ENCODE data around the gene HBG2.

The HBG2 gene

DNA sequence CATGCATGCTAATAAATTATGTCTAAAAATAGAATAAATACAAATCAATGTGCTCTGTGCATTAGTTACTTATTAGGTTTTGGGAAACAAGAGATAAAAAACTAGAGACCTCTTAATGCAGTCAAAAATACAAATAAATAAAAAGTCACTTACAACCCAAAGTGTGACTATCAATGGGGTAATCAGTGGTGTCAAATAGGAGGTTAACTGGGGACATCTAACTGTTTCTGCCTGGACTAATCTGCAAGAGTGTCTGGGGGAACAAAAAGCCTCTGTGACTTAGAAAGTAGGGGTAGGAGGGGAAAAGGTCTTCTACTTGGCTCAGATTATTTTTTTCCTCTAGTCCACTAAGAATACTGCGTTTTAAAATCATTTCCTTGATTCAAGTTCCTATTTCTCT lies 26.9 kb downstream of the HBG2 start:
- TF ChIP-seq, protein P1, sequence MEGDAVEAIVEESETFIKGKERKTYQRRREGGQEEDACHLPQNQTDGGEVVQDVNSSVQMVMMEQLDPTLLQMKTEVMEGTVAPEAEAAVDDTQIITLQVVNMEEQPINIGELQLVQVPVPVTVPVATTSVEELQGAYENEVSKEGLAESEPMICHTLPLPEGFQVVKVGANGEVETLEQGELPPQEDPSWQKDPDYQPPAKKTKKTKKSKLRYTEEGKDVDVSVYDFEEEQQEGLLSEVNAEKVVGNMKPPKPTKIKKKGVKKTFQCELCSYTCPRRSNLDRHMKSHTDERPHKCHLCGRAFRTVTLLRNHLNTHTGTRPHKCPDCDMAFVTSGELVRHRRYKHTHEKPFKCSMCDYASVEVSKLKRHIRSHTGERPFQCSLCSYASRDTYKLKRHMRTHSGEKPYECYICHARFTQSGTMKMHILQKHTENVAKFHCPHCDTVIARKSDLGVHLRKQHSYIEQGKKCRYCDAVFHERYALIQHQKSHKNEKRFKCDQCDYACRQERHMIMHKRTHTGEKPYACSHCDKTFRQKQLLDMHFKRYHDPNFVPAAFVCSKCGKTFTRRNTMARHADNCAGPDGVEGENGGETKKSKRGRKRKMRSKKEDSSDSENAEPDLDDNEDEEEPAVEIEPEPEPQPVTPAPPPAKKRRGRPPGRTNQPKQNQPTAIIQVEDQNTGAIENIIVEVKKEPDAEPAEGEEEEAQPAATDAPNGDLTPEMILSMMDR (IDR thresholded peaks at IDR 0.05; ENCODE audit: control insufficient read depth, insufficient read depth, low read depth, low read length, missing control alignments): no peak
- DNase-seq (ENCODE audit: low read depth): no peak
- H3K4me3 ChIP-seq (ENCODE audit: control insufficient read depth, low read depth, low read length): no peak overlapping the region

DNA sequence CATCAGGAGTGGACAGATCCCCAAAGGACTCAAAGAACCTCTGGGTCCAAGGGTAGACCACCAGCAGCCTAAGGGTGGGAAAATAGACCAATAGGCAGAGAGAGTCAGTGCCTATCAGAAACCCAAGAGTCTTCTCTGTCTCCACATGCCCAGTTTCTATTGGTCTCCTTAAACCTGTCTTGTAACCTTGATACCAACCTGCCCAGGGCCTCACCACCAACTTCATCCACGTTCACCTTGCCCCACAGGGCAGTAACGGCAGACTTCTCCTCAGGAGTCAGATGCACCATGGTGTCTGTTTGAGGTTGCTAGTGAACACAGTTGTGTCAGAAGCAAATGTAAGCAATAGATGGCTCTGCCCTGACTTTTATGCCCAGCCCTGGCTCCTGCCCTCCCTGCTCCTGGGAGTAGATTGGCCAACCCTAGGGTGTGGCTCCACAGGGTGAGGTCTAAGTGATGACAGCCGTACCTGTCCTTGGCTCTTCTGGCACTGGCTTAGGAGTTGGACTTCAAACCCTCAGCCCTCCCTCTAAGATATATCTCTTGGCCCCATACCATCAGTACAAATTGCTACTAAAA lies 27.8 kb downstream of the HBG2 start, which contains the start of gene HBB:
Gene HBB, minus strand, starts transcription at position 340 of the 579 bp plus-strand sequence. Its CDS starts 50 bp downstream, at position 290.
- no peak within 1 kb of the TSS for H3K4me3 ChIP-seq (ENCODE audit: control insufficient read depth, low read depth, low read length)
- DNase-seq (ENCODE audit: low read depth): no peak
- TF ChIP-seq, protein P1 (IDR thresholded peaks at IDR 0.05; ENCODE audit: control insufficient read depth, insufficient read depth, low read depth, low read length, missing control alignments): no peak

DNA sequence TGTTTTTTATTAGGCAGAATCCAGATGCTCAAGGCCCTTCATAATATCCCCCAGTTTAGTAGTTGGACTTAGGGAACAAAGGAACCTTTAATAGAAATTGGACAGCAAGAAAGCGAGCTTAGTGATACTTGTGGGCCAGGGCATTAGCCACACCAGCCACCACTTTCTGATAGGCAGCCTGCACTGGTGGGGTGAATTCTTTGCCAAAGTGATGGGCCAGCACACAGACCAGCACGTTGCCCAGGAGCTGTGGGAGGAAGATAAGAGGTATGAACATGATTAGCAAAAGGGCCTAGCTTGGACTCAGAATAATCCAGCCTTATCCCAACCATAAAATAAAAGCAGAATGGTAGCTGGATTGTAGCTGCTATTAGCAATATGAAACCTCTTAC lies 29.1 kb downstream of the HBG2 start:
- H3K4me3 ChIP-seq (ENCODE audit: control insufficient read depth, low read depth, low read length): no peak overlapping the region
- TF ChIP-seq, protein P1 (IDR thresholded peaks at IDR 0.05; ENCODE audit: control insufficient read depth, insufficient read depth, low read depth, low read length, missing control alignments): no peak
- no peak for DNase-seq (ENCODE audit: low read depth)

DNA sequence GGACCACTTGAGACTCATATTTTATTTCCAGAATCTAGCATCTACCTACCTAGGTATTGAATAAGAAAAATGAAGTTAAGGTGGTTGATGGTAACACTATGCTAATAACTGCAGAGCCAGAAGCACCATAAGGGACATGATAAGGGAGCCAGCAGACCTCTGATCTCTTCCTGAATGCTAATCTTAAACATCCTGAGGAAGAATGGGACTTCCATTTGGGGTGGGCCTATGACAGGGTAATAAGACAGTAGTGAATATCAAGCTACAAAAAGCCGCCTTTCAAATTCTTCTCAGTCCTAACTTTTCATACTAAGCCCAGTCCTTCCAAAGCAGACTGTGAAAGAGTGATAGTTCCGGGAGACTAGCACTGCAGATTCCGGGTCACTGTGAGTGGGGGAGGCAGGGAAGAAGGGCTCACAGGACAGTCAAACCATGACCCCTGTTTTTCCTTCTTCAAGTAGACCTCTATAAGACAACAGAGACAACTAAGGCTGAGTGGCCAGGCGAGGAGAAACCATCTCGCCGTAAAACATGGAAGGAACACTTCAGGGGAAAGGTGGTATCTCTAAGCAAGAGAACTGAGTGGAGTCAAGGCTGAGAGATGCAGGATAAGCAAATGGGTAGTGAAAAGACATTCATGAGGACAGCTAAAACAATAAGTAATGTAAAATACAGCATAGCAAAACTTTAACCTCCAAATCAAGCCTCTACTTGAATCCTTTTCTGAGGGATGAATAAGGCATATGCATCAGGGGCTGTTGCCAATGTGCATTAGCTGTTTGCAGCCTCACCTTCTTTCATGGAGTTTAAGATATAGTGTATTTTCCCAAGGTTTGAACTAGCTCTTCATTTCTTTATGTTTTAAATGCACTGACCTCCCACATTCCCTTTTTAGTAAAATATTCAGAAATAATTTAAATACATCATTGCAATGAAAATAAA lies 29.8 kb downstream of the HBG2 start:
- TF ChIP-seq, protein P1 (IDR thresholded peaks at IDR 0.05; ENCODE audit: control insufficient read depth, insufficient read depth, low read depth, low read length, missing control alignments): no peak
- DNase-seq (ENCODE audit: low read depth): no peak
- H3K4me3 ChIP-seq (ENCODE audit: control insufficient read depth, low read depth, low read length): no peak overlapping the region

DNA sequence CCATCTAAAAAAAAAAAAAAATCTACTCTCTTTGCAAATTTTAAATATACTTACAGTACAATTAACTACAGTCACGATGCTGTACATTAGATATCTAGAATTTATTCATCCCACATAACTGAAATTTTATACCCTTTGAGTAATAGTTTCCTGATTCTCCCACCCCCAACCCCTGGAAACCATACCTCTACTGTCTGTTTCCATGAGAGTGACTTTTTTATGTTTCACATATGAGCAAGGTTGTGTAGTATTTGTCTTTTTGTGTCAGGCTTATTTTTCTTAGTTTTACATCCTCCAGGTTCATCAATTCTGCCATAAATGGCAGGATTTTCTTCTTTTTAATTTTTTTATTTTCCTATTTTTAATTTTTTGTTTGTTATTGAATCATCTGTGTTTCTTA lies 30.9 kb downstream of the HBG2 start:
- TF ChIP-seq, protein P1 (IDR thresholded peaks at IDR 0.05; ENCODE audit: control insufficient read depth, insufficient read depth, low read depth, low read length, missing control alignments): no peak
- no peak for DNase-seq (ENCODE audit: low read depth)
- H3K4me3 ChIP-seq (ENCODE audit: control insufficient read depth, low read depth, low read length): no peak overlapping the region

DNA sequence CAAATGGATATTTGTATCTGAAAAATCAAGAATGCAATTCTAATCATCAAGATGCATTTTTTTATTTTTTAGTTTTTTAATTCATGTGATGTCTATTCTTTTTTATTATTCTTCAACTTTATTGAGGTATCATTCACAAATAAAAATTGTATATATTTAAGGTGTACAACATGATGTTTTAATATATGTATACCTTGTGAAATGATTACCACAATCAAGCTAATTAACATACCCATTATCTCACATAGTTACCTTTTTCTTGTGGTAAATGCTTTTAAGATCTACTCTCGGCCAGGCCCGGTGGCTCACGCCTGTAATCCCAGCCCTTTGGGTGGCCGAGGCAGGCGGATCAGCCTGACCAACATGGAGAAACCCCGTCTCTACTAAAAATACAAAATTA lies 31.4 kb downstream of the HBG2 start:
- no peak overlapping the region for H3K4me3 ChIP-seq (ENCODE audit: control insufficient read depth, low read depth, low read length)
- TF ChIP-seq, protein P1 (IDR thresholded peaks at IDR 0.05; ENCODE audit: control insufficient read depth, insufficient read depth, low read depth, low read length, missing control alignments): no peak
- DNase-seq (ENCODE audit: low read depth): no peak
